HG02885 (cell line): ENCODE data around the gene INPP5A.

Experiments used
- ATAC-seq: cut with Tn5 transposase; IDR thresholded peaks from one replicate; pipeline ENCODE4 v1.9.1; 2021; ENCODE audit warnings: mild to moderate bottlenecking; ENCODE audit not compliant: unreplicated experiment, poor library complexity

The INPP5A gene

GRCh38 chr10:132516771-132517725 is 20.5 kb upstream of the INPP5A start:
- ATAC-seq = no peak

DNA sequence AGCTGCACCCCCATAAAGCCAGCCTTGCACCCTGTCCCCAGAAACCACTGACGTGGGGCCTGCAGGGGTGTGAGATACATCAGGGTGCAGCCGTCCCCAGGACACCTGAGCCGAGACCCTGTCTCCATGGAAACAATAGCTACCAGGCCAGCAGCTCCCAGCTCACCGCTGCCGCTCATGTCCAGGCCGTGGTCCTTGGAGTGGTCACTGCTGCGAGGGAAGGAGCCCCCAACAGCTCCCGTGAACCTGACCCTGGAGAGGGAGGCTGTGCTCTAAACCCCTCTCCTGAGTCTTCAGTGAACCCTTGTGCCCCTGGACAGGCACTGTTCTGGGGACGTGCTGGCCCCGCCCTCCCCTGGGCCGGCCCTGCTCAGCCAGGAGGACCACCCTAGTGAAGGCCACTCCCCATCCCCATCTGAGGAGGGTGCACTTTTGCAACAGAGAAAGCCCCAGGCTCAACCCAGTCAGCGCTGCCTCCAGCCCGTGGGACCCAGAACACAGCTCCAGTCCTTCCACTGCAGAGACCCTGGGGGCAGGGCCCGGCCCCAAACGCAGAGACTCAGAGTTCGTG is 19.6 kb upstream of the INPP5A start:
- ATAC-seq = no peak

DNA sequence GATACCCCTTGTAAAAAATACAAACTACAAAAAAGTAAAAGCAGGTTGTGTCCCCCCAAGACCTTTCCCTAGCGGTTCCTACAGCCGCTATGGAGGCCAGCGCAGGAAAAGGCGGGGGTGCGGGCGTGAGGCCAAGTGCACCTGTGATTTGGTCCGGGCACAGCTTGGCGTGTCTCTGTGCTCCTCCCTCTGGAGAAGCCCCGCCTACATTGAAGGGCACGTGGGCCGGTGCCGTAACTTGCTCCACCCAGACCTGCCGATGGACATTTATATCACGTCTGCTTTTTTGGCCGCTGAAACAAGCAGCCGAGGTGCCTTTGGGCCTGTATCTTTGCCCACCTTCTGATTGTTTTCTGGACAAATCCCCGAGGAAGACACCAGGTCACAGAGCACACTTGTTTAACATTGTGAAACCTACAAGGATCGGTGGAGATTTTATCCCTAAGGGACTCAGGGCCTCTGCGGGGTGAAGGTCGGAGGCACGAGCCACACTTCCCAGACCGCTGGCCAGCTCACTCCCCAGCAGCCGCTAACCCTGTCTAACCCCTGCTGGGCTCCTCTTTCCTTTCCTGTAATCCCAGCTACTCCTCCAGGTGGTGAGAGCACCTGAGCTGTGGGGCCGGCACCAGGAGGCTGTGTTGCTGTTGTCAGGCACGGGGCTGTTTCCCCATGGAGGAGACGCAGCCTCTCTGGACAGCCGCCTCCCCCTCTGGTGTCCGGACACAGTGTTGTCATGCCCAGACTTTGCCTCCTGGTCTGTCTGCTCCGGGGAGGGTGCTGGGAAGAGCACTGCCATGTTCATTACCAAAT is 18.8 kb upstream of the INPP5A start:
- no peak for ATAC-seq

DNA sequence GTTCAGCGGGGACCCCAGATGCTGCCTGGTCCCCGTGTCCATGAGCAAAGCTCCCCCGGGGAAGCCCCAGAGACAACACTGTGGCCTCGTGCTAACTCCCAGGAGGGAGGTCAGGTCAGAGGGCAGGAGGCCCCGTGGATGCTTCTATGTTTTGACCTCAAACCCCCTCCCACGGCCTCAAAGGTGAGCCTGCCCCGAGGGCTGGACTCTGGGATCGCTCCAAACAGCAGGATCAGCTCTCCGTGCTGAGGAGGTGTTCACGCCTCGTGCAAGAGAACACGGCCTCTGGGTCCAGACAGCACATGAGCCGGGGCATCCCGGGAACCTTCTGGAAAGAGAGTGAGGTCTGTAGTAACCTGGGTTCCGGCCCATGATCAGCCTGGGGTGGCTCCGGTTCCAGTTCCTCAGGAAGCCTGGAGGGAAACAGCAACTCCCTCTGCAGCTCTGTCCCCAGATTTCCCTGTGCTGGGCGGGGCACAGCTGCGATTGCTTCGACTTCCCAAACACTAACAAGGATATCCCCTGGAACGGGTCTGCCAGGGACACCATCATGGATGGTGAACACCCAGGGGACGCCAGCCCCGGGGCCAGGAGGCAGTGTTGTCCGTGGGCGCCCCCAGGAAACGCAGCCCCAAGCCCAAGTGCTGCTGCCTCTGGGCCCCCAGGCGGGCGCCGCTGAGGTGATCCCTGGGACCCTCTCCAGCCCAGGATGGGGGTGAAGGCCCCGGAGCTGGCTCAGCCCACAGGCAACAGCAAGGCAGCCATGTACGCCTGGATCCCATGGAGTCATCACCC is 18.0 kb upstream of the INPP5A start:
- no peak for ATAC-seq

- ATAC-seq = no peak
Observed at GRCh38 chr10:132520177-132520811, 17.3 kb upstream of the INPP5A start.

- ATAC-seq = no peak
Observed at GRCh38 chr10:132521041-132521465, 16.5 kb upstream of the INPP5A start.

DNA sequence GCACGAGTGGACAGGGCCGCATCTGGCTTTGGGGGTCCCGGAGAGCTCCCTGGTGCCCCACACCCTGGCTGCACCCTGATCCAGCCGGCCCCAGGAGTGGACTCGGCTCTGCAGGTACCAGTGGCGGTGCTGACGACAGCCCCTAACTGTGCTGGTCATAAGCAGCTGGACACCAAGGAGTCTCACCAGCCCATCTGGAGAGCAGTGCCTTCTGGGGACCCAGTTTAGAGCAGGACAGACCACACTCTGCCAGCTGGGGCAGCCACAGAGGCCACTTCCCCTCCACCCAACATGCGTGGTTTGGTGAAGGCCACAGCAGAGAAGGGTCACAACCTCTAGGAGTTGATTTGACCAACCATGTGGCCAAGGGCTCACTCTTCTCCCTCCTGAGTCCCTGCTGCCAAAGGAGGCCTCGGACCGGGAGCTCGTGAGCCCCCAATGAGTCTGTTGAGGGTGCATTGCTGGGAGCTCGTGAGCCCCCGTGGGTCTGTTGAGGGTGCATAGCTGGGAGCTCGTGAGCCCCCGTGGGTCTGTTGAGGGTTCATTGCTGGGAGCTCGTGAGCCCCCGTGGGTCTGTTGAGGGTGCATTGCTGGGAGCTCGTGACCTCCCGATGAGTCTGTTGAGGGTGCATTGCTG is 16.0 kb upstream of the INPP5A start:
- ATAC-seq = no peak

DNA sequence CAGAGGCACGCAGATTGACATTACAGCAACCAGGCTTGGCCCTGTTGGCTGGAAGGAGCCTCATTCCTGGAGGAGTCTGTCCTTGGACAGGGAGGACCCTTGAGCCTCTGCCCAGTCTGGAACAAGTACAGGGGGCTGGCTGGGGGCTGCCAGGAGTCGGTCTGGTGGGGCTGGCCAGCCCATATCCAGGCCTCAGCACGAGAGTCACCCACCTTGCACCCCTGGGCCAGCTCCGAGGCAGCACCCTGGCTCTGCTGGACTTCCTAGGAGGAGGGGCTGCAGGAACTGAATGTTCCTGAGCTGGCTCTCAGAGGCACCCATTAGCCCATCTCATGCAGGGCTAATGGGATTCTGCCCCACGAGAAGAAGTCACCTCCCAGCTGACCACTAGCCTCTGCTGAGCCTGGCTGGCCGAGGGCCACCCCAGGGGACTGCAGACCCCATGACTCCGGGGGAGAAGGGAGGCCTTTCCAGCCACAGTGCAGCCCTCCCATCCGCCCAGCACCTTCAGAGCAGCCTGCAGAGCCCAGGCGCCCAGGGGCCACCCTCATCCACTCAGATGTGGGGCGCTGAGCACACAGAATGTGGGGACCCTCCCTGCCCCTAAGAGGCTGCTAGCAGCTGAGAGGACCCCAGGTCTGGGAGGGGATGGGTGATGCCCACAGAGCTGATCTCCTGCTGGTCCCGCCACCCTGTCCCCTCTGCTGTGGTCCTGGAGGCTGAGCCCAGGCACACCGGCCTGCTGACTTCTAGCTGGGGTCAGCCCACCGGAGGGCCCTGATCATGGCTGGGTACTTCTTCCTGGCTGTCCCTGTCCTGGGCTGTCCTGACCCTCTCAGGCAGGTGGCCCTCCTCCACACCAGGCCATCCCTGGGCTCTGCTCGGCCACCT is 14.8 kb upstream of the INPP5A start:
- no peak for ATAC-seq

- ATAC-seq = no peak
Observed at GRCh38 chr10:132523561-132524442, 13.8 kb upstream of the INPP5A start.

DNA sequence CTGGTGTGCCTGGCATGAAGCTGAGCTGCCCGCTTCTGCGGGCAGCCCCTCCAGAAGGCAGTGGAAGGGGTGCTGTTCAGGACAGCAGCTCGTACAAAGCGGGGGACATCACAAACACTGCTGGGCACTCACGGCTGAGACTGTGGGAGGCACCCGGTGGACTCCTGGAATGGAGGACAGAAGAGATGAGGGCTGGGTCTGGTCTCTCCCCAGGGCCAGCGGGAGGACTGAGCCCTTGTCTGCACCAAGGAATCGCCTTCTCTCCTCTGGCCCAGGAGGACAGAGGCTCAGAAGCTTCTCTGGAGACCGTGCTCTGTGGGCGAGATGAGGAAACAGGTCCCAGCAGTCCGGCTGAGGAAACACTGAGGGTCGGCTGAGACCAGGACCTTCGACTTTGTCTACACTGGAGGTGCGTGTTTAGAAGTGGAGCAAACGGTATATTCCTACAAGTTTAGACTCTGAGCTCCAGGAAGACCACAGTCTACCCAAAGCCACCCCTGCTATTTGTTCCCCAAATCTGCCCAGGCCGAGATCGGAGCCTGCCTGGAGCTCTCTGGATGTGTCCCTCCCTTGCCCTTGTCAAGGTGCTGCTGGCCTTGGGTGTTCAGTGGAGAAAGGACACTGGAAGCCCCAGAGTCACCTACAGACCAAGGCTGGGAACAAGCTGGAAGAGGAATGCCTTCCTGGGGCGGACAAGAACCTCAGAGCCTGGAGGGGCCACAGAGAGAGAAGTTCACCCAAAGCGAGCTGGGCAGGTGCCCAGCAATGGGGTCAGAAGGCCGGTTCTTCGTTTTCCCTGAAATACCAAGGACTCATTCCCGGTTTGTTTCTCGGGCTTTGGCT is 12.9 kb upstream of the INPP5A start:
- ATAC-seq = no peak

DNA sequence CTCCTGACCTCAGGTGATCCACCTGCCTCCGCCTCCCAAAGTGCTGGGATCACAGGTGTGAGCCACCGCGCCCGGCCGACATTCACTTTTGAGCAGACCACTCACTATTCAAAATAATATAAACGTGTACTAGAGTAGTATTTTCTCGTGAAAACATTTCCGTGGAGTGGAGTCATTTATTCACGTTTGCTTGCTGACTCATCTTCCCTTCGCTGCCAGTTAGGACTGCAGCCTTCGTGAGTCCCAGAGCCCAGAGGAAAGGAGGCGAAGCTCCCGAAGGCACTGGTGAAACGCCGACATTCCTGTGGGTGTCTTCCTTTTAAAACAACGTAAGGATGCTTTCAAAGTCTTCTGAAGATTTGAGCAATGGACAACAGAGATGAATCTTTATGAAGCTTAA is 10.9 kb upstream of the INPP5A start:
- ATAC-seq = no peak

DNA sequence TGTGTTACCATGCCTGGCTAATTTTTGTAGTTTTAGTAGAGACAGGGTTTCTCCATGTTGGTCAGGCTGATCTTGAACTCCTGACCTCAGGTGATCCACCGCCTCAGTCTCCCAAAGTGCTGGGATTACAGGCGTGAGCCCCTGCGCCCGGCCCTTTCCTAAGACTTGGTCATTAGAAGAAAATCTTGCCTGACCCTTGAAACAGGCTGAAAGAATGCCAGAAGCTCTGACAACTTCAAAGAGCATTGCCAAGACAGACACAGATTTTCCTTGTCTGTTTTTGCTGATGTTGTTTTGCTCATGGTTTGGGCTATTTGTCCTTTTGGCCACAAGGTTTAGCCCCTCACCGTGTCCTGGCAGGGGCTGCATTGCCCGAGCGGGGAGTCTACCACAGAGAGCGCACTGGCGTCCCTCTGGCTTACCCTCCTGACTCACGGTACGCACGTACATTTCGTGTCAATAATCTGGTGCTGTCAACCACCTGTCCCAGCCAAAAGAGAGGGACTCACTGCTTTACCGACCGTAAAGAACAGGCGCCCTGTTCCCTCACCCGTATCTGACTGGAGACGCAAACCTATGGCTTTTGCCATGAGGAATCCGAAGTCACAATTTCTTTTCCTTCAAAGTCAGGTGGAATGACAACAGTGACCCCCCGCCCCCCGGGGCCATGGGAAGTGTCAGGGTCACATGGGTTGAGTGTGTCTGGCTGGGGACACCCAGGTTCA is 10.1 kb upstream of the INPP5A start:
- no peak for ATAC-seq

GRCh38 chr10:132528064-132528691 is 9.4 kb upstream of the INPP5A start:
- no peak for ATAC-seq

- no peak for ATAC-seq
Observed at GRCh38 chr10:132532179-132532578, 5.4 kb upstream of the INPP5A start.
